Mucosa of gallbladder (tissue), 1 donor: ENCODE measurements around the gene OR8H3. TPM values are rescaled to one million over a fixed set of nuclear protein-coding genes. Genes with fewer than 3 reads are reported as not detected.
"Not testable (repeated sequence)": the region's sequence is repeated elsewhere in the genome, so short reads cannot be mapped to it uniquely, and the experiment has no call there.

Experiments used
- DNase-seq: peaks from one replicate; pipeline ENCODE4 v3.0.0-alpha.2; 2020; ENCODE audit warnings: low spot score
- total RNA-seq: library from RNA; stranded (reverse); gene quantifications from one replicate; pipeline ENCODE4 v1.2.1, GENCODE V29; 2021
- donor health status: DM: no; HTN: no; CAD: no.

The OR8H3 gene, protein sequence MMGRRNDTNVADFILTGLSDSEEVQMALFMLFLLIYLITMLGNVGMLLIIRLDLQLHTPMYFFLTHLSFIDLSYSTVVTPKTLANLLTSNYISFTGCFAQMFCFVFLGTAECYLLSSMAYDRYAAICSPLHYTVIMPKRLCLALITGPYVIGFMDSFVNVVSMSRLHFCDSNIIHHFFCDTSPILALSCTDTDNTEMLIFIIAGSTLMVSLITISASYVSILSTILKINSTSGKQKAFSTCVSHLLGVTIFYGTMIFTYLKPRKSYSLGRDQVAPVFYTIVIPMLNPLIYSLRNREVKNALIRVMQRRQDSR
- not detected for total RNA-seq

DNA sequence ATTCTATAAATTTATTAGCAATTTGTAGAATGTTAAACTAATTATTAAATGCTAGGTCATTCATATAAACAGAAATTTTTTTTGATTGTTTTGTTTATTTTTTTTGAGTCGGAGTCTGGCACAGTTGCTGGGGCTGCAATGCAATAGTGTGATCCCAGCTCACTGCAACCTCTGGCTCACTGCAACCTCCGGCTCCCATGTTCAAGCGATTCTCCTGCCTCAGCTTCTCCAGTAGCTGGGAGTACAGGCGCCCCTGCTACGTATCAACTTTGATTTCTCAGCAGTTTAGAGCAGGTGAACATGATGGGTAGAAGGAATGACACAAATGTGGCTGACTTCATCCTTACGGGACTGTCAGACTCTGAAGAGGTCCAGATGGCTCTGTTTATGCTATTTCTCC, at the start of gene OR8H3:
Gene OR8H3, plus strand, starts transcription at position 301 of the 400 bp plus-strand sequence. Its CDS starts 0 bp downstream, at position 301.
- no peak for DNase-seq

DNA sequence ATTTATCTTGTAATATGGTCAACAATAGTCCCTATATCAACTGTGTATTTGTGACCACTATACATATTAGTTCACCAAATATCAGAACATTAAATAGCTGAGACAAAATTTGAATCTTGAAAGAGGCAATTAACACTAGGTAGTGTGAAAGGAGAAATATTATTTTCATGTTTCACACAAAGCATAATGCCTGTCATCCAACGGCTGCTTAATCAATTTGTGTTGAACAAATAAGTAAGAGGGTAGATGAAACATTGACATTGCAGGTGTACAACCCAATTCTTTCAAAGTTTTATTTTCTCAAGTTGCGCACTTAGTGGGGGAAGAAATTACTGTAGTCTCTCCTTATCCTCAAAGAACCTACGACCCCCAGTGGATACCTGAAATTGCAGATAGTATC, 32.5 kb upstream of the OR8H3 start:
- DNase-seq, result no peak

DNA sequence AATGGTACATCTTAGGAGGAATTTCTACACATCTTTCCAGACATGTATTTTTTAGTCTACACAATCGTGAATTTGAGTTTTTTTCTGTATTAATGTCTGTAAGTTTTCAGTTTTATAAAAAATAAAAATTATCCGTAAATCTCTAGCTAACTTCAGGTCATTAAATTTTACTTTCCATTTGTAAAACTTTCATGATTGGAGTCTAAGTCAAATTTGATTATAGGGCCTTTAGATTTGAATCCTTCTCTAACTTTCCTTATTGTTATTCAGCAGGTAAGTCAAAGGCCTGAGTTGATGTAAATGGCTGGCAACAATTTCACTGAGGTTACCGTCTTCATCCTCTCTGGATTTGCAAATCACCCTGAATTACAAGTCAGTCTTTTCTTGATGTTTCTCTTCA, 29.2 kb upstream of the OR8H3 start, which contains the start of gene OR8I2:
Gene OR8I2, plus strand, starts transcription at position 301 of the 400 bp plus-strand sequence. Its CDS starts 0 bp downstream, at position 301.
- no peak for DNase-seq

DNA sequence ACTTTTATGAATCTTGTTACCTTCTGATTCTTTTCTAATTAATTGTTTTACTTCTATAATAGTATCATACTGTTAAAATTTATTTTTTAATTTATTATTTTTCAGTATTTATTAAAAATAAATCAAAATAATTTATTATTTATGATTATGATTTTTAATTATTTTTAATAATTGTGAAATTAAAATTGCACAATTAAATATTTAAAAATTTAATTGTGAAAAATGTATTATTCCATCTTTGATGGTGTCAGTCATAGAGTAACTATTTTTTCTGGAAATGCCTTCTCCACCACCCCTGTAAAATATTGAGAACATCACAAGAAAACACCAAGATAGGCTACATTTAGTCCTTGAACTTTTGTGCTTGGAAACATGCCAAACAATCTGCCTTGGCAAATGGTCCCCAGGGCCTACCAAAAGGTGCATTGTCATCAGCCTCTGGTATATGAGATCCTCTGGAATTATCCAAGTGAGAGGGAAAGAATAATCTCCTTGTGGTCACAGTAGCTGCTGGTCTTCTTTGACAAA, 18.9 kb upstream of the OR8H3 start, which contains the start of gene OR8H2:
Gene OR8H2, plus strand, starts transcription at position 478 of the 528 bp plus-strand sequence. CDS start 1,356 bp downstream, outside the sequence.
- no peak for DNase-seq

DNA sequence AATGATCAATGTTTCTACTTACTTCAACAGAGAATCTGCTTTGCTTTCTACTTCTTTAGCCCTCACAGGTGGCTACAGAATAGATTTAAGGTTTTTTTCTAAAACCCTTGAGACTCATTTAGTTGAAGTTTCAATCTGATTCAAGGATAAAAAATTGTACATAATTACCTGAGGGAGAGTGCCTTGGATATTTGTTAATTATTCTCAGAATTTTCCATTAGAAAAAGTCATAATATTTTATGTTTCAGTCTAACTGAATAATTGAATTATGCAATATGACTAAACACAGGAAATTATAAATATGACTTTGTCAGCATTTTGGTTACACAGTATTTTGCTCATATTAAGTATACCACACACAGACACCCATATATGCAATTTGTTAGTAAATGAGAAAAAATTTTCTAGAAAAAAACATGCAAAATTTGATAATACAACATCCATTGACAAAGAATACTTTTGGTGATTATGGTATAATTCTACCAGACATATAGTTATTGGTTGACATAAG, 18.0 kb downstream of the OR8H3 start, which contains the start of gene OR8J3:
Gene OR8J3, minus strand, starts transcription at position 51 of the 511 bp plus-strand sequence. CDS start 2,483 bp downstream, outside the sequence.
- no peak for DNase-seq

DNA sequence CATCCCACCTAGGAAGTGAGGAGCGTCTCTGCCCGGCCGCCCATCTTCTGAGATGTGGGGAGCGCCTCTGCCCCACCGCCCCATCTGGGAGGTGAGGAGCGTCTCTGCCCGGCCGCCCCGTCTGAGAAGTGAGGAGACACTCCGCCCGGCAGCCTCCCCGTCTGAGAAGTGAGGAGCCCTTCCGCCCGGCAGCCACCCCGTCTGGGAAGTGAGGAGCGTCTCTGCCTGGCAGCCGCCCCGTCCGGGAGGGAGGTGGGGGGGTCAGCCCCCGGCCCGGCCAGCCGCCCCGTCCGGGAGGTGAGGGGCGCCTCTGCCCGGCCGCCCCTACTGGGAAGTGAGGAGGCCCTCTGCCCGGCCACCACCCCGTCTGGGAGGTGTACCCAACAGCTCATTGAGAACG, 21.5 kb downstream of the OR8H3 start:
- DNase-seq, result not testable (repeated sequence)

DNA sequence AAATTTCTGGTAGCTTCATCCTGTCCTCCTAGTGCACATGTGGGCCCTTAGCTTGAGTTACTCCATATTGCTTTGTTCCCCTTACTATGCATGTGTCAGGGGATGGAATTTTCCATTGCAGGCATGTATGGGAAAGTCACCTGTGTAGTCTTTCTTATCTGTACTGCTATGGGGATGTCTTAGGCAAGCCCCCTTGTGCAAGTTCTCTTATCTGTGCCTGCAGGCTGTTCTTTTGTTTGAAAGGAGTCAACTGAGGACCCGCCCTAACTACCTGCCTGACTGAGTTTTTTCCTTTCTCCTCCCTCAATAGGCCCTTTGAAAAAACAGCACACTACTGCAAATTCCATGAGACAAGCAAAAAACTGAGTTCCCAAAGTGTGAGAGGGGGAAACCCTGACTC, 29.2 kb downstream of the OR8H3 start:
- DNase-seq, result no peak

DNA sequence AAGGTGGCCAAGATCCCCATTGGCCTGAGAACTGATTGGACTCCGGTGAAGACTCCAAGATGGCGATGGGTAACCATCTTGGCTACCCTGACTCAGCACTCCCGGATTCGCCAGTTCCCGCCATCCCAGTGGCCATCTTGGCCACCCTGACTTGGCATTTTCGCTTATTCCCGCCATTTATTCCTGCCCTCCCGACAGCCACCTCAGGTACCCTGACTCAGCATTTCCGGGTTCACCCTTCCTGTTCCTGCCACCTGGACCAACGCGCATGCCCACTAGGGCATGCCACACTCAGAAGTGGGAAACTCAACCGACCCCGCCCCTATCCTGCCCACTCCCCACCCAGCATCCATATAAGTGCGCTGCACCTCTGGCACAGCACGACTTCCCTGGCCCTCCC, 30.2 kb downstream of the OR8H3 start:
- no peak for DNase-seq

DNA sequence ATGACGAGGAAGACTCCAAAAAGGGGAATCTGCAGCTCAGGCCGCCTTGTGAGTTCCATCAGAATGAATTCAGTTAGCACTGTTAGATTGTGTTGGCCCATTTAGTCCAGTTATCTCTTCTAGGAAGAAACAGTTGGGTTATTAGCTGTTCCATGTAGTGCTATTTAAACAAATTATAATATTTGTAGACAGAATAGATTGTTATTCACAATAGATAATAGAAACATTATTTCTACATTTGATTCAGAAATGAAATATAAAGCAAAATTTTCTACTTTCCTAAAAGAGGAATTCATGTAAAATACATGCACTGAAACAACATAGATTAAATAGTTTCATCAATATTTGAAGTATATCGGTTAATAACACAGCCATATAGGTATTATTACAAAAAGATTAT, 38.0 kb downstream of the OR8H3 start, which contains the start of gene OR8K5:
Gene OR8K5, minus strand, starts transcription at position 101 of the 400 bp plus-strand sequence. Its CDS starts 0 bp downstream, at position 101.
- no peak for DNase-seq

DNA sequence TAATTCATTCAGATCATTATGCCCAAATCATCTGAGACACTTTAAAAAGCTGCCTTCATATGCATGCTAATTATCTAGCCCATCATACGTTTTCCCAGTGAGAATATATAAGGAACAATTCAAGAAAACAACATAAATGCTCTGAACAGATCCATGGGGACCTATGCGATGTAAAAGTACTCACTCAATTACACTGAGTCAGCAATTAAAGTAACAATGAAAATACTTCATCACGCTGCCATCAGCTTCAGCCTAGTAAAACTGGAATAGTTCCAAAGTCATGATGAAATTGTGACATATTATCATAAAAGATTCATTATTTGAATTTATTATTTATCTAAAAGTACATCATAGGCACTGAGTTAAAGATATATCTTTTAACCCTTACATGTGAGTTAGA, 41.6 kb downstream of the OR8H3 start:
- DNase-seq, result no peak

DNA sequence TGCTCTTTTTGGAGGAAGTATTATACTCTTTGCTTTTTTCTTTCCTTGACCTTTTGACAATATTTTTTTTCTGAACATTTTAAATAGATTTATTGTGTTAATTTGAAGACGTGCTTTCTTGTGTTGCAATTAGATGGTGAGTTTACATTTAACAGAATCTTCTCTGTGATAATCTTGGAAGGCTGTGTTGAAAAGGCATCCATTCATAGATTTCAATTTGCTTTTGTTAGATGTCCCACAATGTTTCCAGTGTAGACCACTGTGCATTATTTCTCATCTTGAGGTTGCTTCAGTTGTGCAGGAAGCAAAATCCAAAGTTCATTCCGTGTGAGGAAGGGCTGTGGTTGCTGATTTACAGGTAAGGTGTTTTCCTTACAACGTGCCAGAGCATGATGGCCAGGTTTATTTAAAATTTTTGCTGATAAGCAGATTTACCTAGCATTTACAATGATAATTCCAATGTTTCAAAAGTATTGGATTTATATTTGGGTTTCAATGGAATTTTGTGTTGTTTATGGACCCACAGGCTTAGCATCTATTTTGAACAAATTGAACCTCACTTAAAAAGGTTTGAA, 50.2 kb downstream of the OR8H3 start:
- peak; percentile 18 for DNase-seq

Other genes starting within 250 kb of the OR8H3 start
- gene TRIM51, start 239.1 kb upstream of the OR8H3 start, total RNA-seq, result not detected
- gene OR5W2, start 207.8 kb upstream of the OR8H3 start, total RNA-seq, result not detected
- gene OR5I1, start 186.0 kb upstream of the OR8H3 start, total RNA-seq, result not detected
- not detected for gene OR10AG1, start 152.4 kb upstream of the OR8H3 start, total RNA-seq
- gene OR5F1, start 127.7 kb upstream of the OR8H3 start, total RNA-seq, result not detected
- not detected for gene OR5AS1, start 94.7 kb upstream of the OR8H3 start, total RNA-seq
- not detected for gene OR8I2, start 29.1 kb upstream of the OR8H3 start, total RNA-seq
- not detected for gene OR8H2, start 18.7 kb upstream of the OR8H3 start, total RNA-seq
- gene OR8J3, start 17.8 kb downstream of the OR8H3 start, total RNA-seq, result not detected
- gene OR8K5, start 37.9 kb downstream of the OR8H3 start, total RNA-seq, result not detected
- gene OR5J2, start 54.2 kb downstream of the OR8H3 start, total RNA-seq, result not detected
- not detected for gene OR5T2, start 111.9 kb downstream of the OR8H3 start, total RNA-seq
- not detected for gene OR5T3, start 129.9 kb downstream of the OR8H3 start, total RNA-seq
- not detected for gene OR5T1, start 151.8 kb downstream of the OR8H3 start, total RNA-seq
- not detected for gene OR8H1, start 169.9 kb downstream of the OR8H3 start, total RNA-seq
- gene OR8K3, start 192.8 kb downstream of the OR8H3 start, total RNA-seq, result not detected
- not detected for gene OR8K1, start 223.7 kb downstream of the OR8H3 start, total RNA-seq
- not detected for gene OR8J1, start 231.9 kb downstream of the OR8H3 start, total RNA-seq